NCI-H1436 treated with DMSO at 0.1 percent for 48 hours (cell line): ENCODE results near the gene PCDHGA5.
"Not testable (repeated sequence)": the region's sequence is repeated elsewhere in the genome, so short reads cannot be mapped to it uniquely, and the experiment has no call there.

ENCODE experiments used
- DNase-seq: peaks from one replicate; lab custom pipeline; 2025; lab: John Stamatoyannopoulos, UW

PCDHGA5 gene

GRCh38 chr5:141387557-141388311, 23.8 kb downstream of the PCDHGA5 start, which contains the start of gene PCDHGB4:
PCDHGB4 (plus strand) TSS chr5:141387698; CDS start chr5:141387885, 187 bp downstream.
- not testable (repeated sequence) for DNase-seq

GRCh38 chr5:141388661-141389060, 24.7 kb downstream of the PCDHGA5 start:
- DNase-seq: no peak

- no peak for DNase-seq
Measured at GRCh38 chr5:141389153-141390042, 25.4 kb downstream of the PCDHGA5 start.

- DNase-seq: no peak
Measured at GRCh38 chr5:141392429-141393198, 28.7 kb downstream of the PCDHGA5 start, which contains the start of gene PCDHGA8. PCDHGA8 (plus strand) TSS chr5:141392633; CDS start chr5:141392814, 181 bp downstream.

- no peak for DNase-seq
Measured at GRCh38 chr5:141393267-141393666, 29.3 kb downstream of the PCDHGA5 start.

GRCh38 chr5:141394401-141395187, 30.6 kb downstream of the PCDHGA5 start:
- DNase-seq: not testable (repeated sequence)

GRCh38 chr5:141397756-141398551, 34.0 kb downstream of the PCDHGA5 start, which contains the start of gene PCDHGB5:
PCDHGB5 (plus strand) TSS chr5:141397947; CDS start chr5:141398128, 181 bp downstream.
- DNase-seq: not testable (repeated sequence)

- no peak for DNase-seq
Measured at GRCh38 chr5:141398608-141399007, 34.6 kb downstream of the PCDHGA5 start.

GRCh38 chr5:141399555-141400258, 35.7 kb downstream of the PCDHGA5 start:
- DNase-seq: no peak

- DNase-seq: no peak
Measured at GRCh38 chr5:141402553-141403243, 38.7 kb downstream of the PCDHGA5 start, which contains the start of gene PCDHGA9. PCDHGA9 (plus strand) TSS chr5:141402778; CDS start chr5:141402953, 175 bp downstream.

- DNase-seq: no peak
Measured at GRCh38 chr5:141403387-141403786, 39.4 kb downstream of the PCDHGA5 start.

GRCh38 chr5:141407790-141408505, 44.0 kb downstream of the PCDHGA5 start, which contains the start of gene PCDHGB6:
PCDHGB6 (plus strand) TSS chr5:141408021; CDS start chr5:141408203, 182 bp downstream.
- not testable (repeated sequence) for DNase-seq

- DNase-seq: no peak
Measured at GRCh38 chr5:141409598-141410306, 45.8 kb downstream of the PCDHGA5 start.

GRCh38 chr5:141411575-141411974, 47.6 kb downstream of the PCDHGA5 start:
- DNase-seq: no peak

GRCh38 chr5:141412854-141413539, 49.0 kb downstream of the PCDHGA5 start, which contains the start of gene PCDHGA10:
PCDHGA10 (plus strand) TSS chr5:141412987; CDS start chr5:141413176, 189 bp downstream.
- DNase-seq: no peak

- no peak for DNase-seq
Measured at GRCh38 chr5:141413540-141414069, 49.6 kb downstream of the PCDHGA5 start.
